HG03342 (cell line): ENCODE results near the gene IPO13.

Experiments
- ATAC-seq: cut with Tn5 transposase; IDR thresholded peaks from one replicate; pipeline ENCODE4 v1.9.1; 2021; ENCODE audit warnings: mild to moderate bottlenecking, moderate library complexity; ENCODE audit not compliant: unreplicated experiment

IPO13 gene

GRCh38 chr1:43930949-43931275, 15.8 kb upstream of the IPO13 start:
- ATAC-seq: no peak

GRCh38 chr1:43931711-43932660, 14.8 kb upstream of the IPO13 start:
- no peak for ATAC-seq

- ATAC-seq: no peak
Measured at GRCh38 chr1:43932786-43933385, 13.9 kb upstream of the IPO13 start.

- no peak for ATAC-seq
Measured at GRCh38 chr1:43933386-43934100, 13.2 kb upstream of the IPO13 start, which contains the start of gene ARTN. Gene ARTN, plus strand, starts transcription at chr1:43933801. Its CDS starts 1,856 bp downstream, at chr1:43935657.

- ATAC-seq: no peak
Measured at GRCh38 chr1:43934101-43934985, 12.4 kb upstream of the IPO13 start.

- ATAC-seq: no peak
Measured at GRCh38 chr1:43934986-43935324, 11.8 kb upstream of the IPO13 start.

GRCh38 chr1:43935711-43936427, 10.9 kb upstream of the IPO13 start:
- no peak for ATAC-seq

GRCh38 chr1:43936431-43937151, 10.2 kb upstream of the IPO13 start:
- ATAC-seq: no peak

GRCh38 chr1:43937179-43937865, 9.4 kb upstream of the IPO13 start:
- ATAC-seq: no peak

GRCh38 chr1:43938383-43938782, 8.4 kb upstream of the IPO13 start:
- ATAC-seq: no peak

GRCh38 chr1:43938892-43939587, 7.7 kb upstream of the IPO13 start:
- ATAC-seq: no peak

- no peak for ATAC-seq
Measured at GRCh38 chr1:43942411-43942810, 4.3 kb upstream of the IPO13 start.

GRCh38 chr1:43944860-43945259, 1.9 kb upstream of the IPO13 start:
- no peak for ATAC-seq

- no peak for ATAC-seq
Measured at GRCh38 chr1:43945674-43946235, 995 bp upstream of the IPO13 start.

GRCh38 chr1:43947061-43947873, 517 bp downstream of the IPO13 start:
- ATAC-seq: no peak

GRCh38 chr1:43947874-43948437, 1.2 kb downstream of the IPO13 start:
- no peak for ATAC-seq

GRCh38 chr1:43949678-43950077, 2.9 kb downstream of the IPO13 start:
- no peak for ATAC-seq
